Natural killer cell (primary cell): Measurements from ENCODE around the gene HEATR1. TPM values are rescaled to one million over a fixed set of nuclear protein-coding genes. Genes with fewer than 3 reads are reported as not detected.

Source experiments
- ATAC-seq, 3 donors: fragments of 150-1000 bp in 2 of 3; fragments of 200-7000 bp in 1 of 3; cut with Tn5 transposase; 1 replicate in 1 of 3; 2 replicates in 2 of 3; pipeline ENCODE4 v1.10.0; 2021; ENCODE audit warnings: mild to moderate bottlenecking in 2 of 3, moderate library complexity in 2 of 3
- DNase-seq, 2 donors: peaks; one replicate each; pipeline versions ENCODE4 v3.0.0 to v3.0.0-alpha.2; 2013 to 2021; ENCODE audit warnings: mixed read lengths in 1 of 2
- H3K27ac ChIP-seq: one replicate; pipeline ENCODE4 v1.5.1; 2013; ENCODE audit warnings: mild to moderate bottlenecking, low read length
- H3K27me3 ChIP-seq: one replicate; pipeline ENCODE4 v1.6.1; 2013; ENCODE audit warnings: low read length; ENCODE audit not compliant: control insufficient read depth, insufficient read depth
- H3K36me3 ChIP-seq: one replicate; pipeline ENCODE4 v1.6.1; 2013; ENCODE audit warnings: low read length; ENCODE audit not compliant: control insufficient read depth, insufficient read depth
- H3K4me1 ChIP-seq: one replicate; pipeline ENCODE4 v1.6.1; 2013; ENCODE audit warnings: low read length; ENCODE audit not compliant: control insufficient read depth, insufficient read depth
- H3K4me3 ChIP-seq: one replicate; pipeline ENCODE4 v1.5.1; 2013; ENCODE audit warnings: low read length
- H3K9me3 ChIP-seq: one replicate; pipeline ENCODE4 v1.6.1; 2013; ENCODE audit warnings: low read length; ENCODE audit not compliant: control insufficient read depth, insufficient read depth
- H3K27ac Mint-ChIP-seq, 2 donors: one replicate each; pipeline ENCODE4 v1.8.0; 2022; ENCODE audit warnings: mild to moderate bottlenecking in 2 of 2, mixed read lengths in 2 of 2, moderate library complexity in 1 of 2
- H3K27me3 Mint-ChIP-seq, 2 donors: one replicate each; pipeline ENCODE4 v1.8.0; 2022; ENCODE audit warnings: low read depth in 2 of 2, mixed read lengths in 2 of 2
- H3K36me3 Mint-ChIP-seq: one replicate; pipeline ENCODE4 v1.8.0; 2022; ENCODE audit warnings: mixed read lengths
- H3K4me1 Mint-ChIP-seq, 2 donors: one replicate each; pipeline ENCODE4 v1.8.0; 2022; ENCODE audit warnings: mixed read lengths in 2 of 2
- H3K4me3 Mint-ChIP-seq: one replicate; pipeline ENCODE4 v1.8.0; 2022; ENCODE audit warnings: mild to moderate bottlenecking, moderate library complexity, mixed read lengths
- H3K9me3 Mint-ChIP-seq, 2 donors: one replicate each; pipeline ENCODE4 v1.8.0; 2022; ENCODE audit warnings: mixed read lengths in 2 of 2
- WGBS: methylation state at CpG from one replicate; pipeline ENCODE4 v1.1.7; 2013; ENCODE audit warnings: missing lambda C conversion rate; ENCODE audit not compliant: insufficient coverage; 5-methylcytosine and 5-hydroxymethylcytosine counted together
- intact Hi-C: fragments of 100-400 bp; cut with micrococcal nuclease; formaldehyde crosslinking; loops from one replicate; pipeline ENCODE4 v1.14.2; 2022
- total RNA-seq, 4 donors: library from RNA; stranded (reverse); fragments of 120-200 nt in 1 of 4; gene quantifications; one replicate each; pipeline versions ENCODE4 v1.2.3 to v1.2.4, GENCODE V29; 2013 to 2022
- TF ChIP-seq, protein P1 (sequence below): fragments of 200-600 bp; IDR thresholded peaks from one replicate; pipeline ENCODE4 v1.8.0; 2022; ENCODE audit warnings: antibody characterized with exemption

The HEATR1 gene, protein sequence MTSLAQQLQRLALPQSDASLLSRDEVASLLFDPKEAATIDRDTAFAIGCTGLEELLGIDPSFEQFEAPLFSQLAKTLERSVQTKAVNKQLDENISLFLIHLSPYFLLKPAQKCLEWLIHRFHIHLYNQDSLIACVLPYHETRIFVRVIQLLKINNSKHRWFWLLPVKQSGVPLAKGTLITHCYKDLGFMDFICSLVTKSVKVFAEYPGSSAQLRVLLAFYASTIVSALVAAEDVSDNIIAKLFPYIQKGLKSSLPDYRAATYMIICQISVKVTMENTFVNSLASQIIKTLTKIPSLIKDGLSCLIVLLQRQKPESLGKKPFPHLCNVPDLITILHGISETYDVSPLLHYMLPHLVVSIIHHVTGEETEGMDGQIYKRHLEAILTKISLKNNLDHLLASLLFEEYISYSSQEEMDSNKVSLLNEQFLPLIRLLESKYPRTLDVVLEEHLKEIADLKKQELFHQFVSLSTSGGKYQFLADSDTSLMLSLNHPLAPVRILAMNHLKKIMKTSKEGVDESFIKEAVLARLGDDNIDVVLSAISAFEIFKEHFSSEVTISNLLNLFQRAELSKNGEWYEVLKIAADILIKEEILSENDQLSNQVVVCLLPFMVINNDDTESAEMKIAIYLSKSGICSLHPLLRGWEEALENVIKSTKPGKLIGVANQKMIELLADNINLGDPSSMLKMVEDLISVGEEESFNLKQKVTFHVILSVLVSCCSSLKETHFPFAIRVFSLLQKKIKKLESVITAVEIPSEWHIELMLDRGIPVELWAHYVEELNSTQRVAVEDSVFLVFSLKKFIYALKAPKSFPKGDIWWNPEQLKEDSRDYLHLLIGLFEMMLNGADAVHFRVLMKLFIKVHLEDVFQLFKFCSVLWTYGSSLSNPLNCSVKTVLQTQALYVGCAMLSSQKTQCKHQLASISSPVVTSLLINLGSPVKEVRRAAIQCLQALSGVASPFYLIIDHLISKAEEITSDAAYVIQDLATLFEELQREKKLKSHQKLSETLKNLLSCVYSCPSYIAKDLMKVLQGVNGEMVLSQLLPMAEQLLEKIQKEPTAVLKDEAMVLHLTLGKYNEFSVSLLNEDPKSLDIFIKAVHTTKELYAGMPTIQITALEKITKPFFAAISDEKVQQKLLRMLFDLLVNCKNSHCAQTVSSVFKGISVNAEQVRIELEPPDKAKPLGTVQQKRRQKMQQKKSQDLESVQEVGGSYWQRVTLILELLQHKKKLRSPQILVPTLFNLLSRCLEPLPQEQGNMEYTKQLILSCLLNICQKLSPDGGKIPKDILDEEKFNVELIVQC (N-terminal part only)
- total RNA-seq = 10 to 100 TPM; 29.0 to 43.0 (median 35.3) TPM
- 47.0 TPM for total RNA-seq (2013)

DNA sequence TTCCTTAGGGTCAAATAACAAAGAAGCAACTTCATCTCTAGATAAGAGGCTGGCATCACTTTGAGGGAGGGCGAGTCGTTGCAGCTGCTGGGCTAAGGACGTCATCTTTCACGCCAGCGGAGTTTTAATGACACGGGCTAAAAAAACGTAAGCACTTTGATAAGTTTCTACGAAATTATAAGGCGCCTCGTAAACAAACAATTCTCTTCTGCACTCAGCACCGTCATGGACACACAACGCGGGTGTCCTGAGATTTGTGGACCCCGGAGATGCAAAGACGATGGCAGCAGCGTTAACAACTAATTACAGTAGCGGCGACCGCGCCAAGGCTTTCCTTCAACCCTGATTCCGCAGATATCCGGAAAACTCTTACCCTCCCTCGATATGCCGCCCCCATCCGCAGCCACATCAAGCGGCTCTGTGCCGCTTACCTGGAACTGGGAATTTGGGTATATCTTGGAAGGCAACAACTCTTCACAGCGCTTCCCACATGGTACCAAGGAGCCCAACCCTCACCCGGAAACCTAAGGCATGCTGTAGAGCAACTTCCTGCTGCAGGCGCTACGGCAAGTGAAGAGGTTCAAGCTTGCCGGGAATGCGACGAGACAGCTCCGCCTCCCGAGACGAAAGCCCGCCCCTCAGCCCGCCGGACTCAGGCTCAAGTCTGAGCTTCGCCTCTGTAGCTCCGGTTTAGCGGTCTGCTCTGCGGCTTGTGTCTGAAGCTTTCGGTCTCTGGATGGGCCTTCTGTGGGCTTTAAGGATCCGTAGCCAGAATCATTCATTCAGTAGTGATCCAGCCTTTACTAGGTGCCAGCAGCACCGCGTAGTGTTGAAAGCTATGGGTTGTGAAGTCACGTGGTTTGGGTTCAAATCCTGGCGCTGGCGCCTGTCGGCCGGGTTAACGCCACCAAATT lies at the start of gene HEATR1:
HEATR1 (minus strand) TSS at position 526 of the 914 bp plus-strand sequence; CDS start at position 105, 421 bp downstream.
- Mint-ChIP-seq H3K9me3 (no peaks in the 10 kb centered on the region), H3K27ac (peak within 1 kb of the TSS; percentile 67 to 81), H3K4me1 (peaks cover 9 to 18% of the 10 kb centered on the region in 2 donors), H3K27me3 (peaks cover under 1 to 11% of the 10 kb centered on the region in 2 donors), H3K36me3 (no peaks in the 10 kb centered on the region), H3K4me3 (peak within 1 kb of the TSS; percentile 94)
- under 1% methylated on average over 54 of the region's 54 CpGs for WGBS
- no peaks in the 10 kb centered on the region for H3K9me3 ChIP-seq
- intact Hi-C loops = no loop called here
- ATAC-seq (peak; percentile 91 to 93 (median 91)), DNase-seq (peak; percentile 74 to 93)
- H3K36me3 ChIP-seq = peaks cover 5% of the 10 kb centered on the region
- H3K27me3 ChIP-seq = peaks cover 2% of the 10 kb centered on the region
- peaks cover 11% of the 10 kb centered on the region for H3K4me1 ChIP-seq
- TF ChIP-seq, protein P1, sequence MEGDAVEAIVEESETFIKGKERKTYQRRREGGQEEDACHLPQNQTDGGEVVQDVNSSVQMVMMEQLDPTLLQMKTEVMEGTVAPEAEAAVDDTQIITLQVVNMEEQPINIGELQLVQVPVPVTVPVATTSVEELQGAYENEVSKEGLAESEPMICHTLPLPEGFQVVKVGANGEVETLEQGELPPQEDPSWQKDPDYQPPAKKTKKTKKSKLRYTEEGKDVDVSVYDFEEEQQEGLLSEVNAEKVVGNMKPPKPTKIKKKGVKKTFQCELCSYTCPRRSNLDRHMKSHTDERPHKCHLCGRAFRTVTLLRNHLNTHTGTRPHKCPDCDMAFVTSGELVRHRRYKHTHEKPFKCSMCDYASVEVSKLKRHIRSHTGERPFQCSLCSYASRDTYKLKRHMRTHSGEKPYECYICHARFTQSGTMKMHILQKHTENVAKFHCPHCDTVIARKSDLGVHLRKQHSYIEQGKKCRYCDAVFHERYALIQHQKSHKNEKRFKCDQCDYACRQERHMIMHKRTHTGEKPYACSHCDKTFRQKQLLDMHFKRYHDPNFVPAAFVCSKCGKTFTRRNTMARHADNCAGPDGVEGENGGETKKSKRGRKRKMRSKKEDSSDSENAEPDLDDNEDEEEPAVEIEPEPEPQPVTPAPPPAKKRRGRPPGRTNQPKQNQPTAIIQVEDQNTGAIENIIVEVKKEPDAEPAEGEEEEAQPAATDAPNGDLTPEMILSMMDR = no peak
- H3K4me3 ChIP-seq = peak within 1 kb of the TSS; percentile 75
- H3K27ac ChIP-seq = peak within 1 kb of the TSS; percentile 44

DNA sequence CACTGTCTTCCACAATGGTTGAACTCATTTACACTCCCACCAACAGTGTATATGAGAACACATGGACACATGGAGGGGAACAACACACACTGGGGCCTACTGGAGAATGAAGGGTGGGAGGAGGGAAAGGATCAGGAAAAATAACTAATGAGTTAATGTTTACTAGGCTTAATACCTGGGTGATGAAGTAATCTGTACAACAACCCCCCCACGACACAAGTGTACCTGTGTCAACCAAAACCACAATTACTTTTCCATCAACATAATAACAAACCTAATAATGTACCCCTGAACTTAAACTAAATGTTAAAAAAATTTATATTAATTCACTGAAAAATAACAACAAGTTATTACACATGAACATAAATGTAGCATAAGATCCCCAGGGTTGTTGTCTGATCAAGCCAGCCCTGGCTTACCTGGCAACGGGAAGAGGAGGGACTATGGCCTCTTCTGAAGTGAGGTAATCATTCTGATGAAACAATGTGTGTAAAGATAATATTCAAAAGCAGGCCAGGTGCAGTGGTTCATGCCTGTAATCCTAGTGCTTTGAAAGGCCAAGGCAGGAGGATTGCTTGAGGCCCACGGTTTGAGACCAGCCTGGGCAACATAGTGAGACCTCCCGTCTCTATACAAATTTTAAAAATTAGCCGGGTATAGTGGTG lies 40.8 kb upstream of the HEATR1 start:
- Histone ChIP-seq H3K36me3 (no peaks in the 10 kb centered on the region), H3K4me3 (no peak overlapping the region), H3K9me3 (no peaks in the 10 kb centered on the region), H3K27ac (no peak overlapping the region), H3K27me3 (no peaks in the 10 kb centered on the region), H3K4me1 (no peaks in the 10 kb centered on the region)
- no peak for DNase-seq
- TF ChIP-seq, protein P1 = no peak
- Mint-ChIP-seq H3K27ac (no peak overlapping the region), H3K4me1 (no peaks in the 10 kb centered on the region), H3K36me3 (no peaks in the 10 kb centered on the region), H3K27me3 (peaks cover 3 to 11% of the 10 kb centered on the region in 2 donors), H3K4me3 (no peak overlapping the region), H3K9me3 (no peaks in the 10 kb centered on the region)
- ATAC-seq = no peak
- WGBS = 91% methylated on average over 5 of the region's 5 CpGs
- intact Hi-C loops = no loop called here

DNA sequence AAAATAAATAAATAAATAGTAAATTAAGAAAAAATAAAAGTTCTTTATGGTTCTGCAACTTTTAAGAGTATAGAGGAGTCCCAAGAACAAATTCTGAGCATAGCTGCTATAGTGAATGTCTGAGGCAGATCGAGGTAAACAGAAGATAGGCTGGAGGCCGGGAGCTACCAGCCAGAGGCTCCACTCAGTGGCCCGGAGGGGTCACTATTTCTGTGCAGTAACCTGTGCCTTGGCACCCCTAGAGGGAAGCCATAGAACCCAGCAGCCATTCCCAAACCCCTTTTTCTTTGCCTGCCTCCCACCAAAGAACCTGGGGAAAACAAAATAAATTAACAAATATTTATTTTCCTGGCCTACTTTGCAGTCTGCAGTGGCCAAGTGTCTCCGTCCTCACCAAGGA lies 38.4 kb upstream of the HEATR1 start:
- Histone ChIP-seq H3K4me1 (no peaks in the 10 kb centered on the region), H3K4me3 (no peak overlapping the region), H3K27ac (no peak overlapping the region), H3K36me3 (no peaks in the 10 kb centered on the region), H3K27me3 (no peaks in the 10 kb centered on the region), H3K9me3 (no peaks in the 10 kb centered on the region)
- no peaks in the 10 kb centered on the region for H3K36me3 Mint-ChIP-seq
- H3K27ac Mint-ChIP-seq = no peak overlapping the region
- no peaks in the 10 kb centered on the region for H3K4me1 Mint-ChIP-seq
- DNase-seq (no peak), ATAC-seq (no peak)
- TF ChIP-seq, protein P1 = no peak
- intact Hi-C loops = no loop called here
- H3K9me3 Mint-ChIP-seq = no peaks in the 10 kb centered on the region
- 93% methylated on average over 4 of the region's 4 CpGs for WGBS
- H3K4me3 Mint-ChIP-seq = no peak overlapping the region
- H3K27me3 Mint-ChIP-seq = peaks cover 1 to 3% of the 10 kb centered on the region in 2 donors
